WTC11 (cell line): Measurements from ENCODE around the gene TNRC6C. TPM values are rescaled to one million over a fixed set of nuclear protein-coding genes. Genes with fewer than 3 reads are reported as not detected.

Source experiments
- ATAC-seq: fragments of 200-7000 bp; cut with Tn5 transposase; 2 replicates; pipeline ENCODE4 v1.10.0; 2021; ENCODE audit warnings: mild to moderate bottlenecking, moderate library complexity
- CTCF ChIA-PET: fragments of 300-600 bp; sonication (Branson Sonifier 250); formaldehyde crosslinking; loops from one replicate; lab custom pipeline; 2021; ENCODE audit warnings: antibody characterized with exemption; lab: Charles Lee
- POLR2A ChIA-PET: fragments of 350-600 bp; sonication (Branson Sonifier 250); formaldehyde crosslinking; loops from one replicate; lab custom pipeline; 2021; ENCODE audit warnings: antibody characterized with exemption; lab: Charles Lee
- DNase-seq: peaks from one replicate; pipeline ENCODE4 v3.0.0; 2021; ENCODE audit warnings: low spot score
- H3K27ac Mint-ChIP-seq: 2 replicates; pipeline ENCODE4 v1.8.0; 2021; ENCODE audit warnings: mixed read lengths
- H3K27me3 Mint-ChIP-seq: 2 replicates; pipeline ENCODE4 v1.8.0; 2021; ENCODE audit warnings: low read depth, mild to moderate bottlenecking, moderate library complexity, mixed read lengths
- H3K36me3 Mint-ChIP-seq: 2 replicates; pipeline ENCODE4 v1.8.0; 2021; ENCODE audit warnings: mixed read lengths
- H3K4me1 Mint-ChIP-seq: 2 replicates; pipeline ENCODE4 v1.8.0; 2022; ENCODE audit warnings: mixed read lengths
- H3K4me3 Mint-ChIP-seq: 2 replicates; pipeline ENCODE4 v1.8.0; 2021; ENCODE audit warnings: mild to moderate bottlenecking, moderate library complexity, mixed read lengths
- H3K9me3 Mint-ChIP-seq: 2 replicates; pipeline ENCODE4 v1.8.0; 2021; ENCODE audit warnings: mixed read lengths
- ATF1 ChIP-seq: sonication (generic); formaldehyde crosslinking; IDR thresholded peaks from 2 replicates; pipeline ENCODE4 v1.8.1; 2023; ENCODE audit warnings: mild to moderate bottlenecking, moderate library complexity, missing genetic modification reagents
- ATF3 ChIP-seq: sonication (generic); formaldehyde crosslinking; conservative IDR thresholded peaks from 2 replicates; pipeline ENCODE4 v1.8.1; 2022; ENCODE audit warnings: mild to moderate bottlenecking, missing genetic modification reagents
- E2F5 ChIP-seq: sonication (generic); formaldehyde crosslinking; IDR thresholded peaks from 2 replicates; pipeline ENCODE4 v1.8.1; 2022; ENCODE audit warnings: mild to moderate bottlenecking, moderate library complexity, missing genetic modification reagents
- EMX1 ChIP-seq: fragments of 250-450 bp; sonication (Bioruptor Pico); IDR thresholded peaks from 2 replicates; pipeline ENCODE4 v1.8.0; 2021; ENCODE audit warnings: mild to moderate bottlenecking
- ERG ChIP-seq: fragments of 250-450 bp; sonication (Bioruptor Pico); IDR thresholded peaks from 2 replicates; pipeline ENCODE4 v1.8.0; 2021; ENCODE audit warnings: mild to moderate bottlenecking
- GABPB1 ChIP-seq: sonication (generic); formaldehyde crosslinking; IDR thresholded peaks from 2 replicates; pipeline ENCODE4 v1.8.1; 2023; ENCODE audit warnings: mild to moderate bottlenecking, missing genetic modification reagents
- GTF2I ChIP-seq: fragments of 250-450 bp; sonication (Bioruptor Pico); conservative IDR thresholded peaks from 2 replicates; pipeline ENCODE4 v1.4.0; 2021; ENCODE audit warnings: mild to moderate bottlenecking
- NFE2L1 ChIP-seq: sonication (generic); formaldehyde crosslinking; IDR thresholded peaks from 2 replicates; pipeline ENCODE4 v1.8.1; 2023; ENCODE audit warnings: missing genetic modification reagents
- PRDM15 ChIP-seq: sonication (generic); formaldehyde crosslinking; IDR thresholded peaks from 2 replicates; pipeline ENCODE4 v1.8.0; 2022; ENCODE audit warnings: missing genetic modification reagents
- PREB ChIP-seq: sonication (generic); formaldehyde crosslinking; IDR thresholded peaks from 2 replicates; pipeline ENCODE4 v1.8.1; 2022; ENCODE audit warnings: mild to moderate bottlenecking, missing genetic modification reagents, moderate library complexity, borderline replicate concordance
- RORB ChIP-seq: fragments of 250-450 bp; sonication (Bioruptor Pico); IDR thresholded peaks from 2 replicates; pipeline ENCODE4 v1.9.0; 2021; ENCODE audit warnings: mild to moderate bottlenecking
- ZBTB21 ChIP-seq: sonication (generic); formaldehyde crosslinking; IDR thresholded peaks from 2 replicates; pipeline ENCODE4 v1.8.1; 2023; ENCODE audit warnings: mild to moderate bottlenecking, missing genetic modification reagents, borderline replicate concordance
- ZNF425 ChIP-seq: fragments of 250-450 bp; sonication (Bioruptor Pico); conservative IDR thresholded peaks from 2 replicates; pipeline ENCODE4 v1.9.0; 2021; ENCODE audit warnings: mild to moderate bottlenecking
- ZSCAN18 ChIP-seq: fragments of 250-450 bp; sonication (Bioruptor Pico); IDR thresholded peaks from 2 replicates; pipeline ENCODE4 v2.1.2; 2022; ENCODE audit warnings: mild to moderate bottlenecking, moderate library complexity
- total RNA-seq: library from RNA; stranded (reverse); gene quantifications from 3 replicates; pipeline ENCODE4 v1.2.3, GENCODE V29; 2021

Gene TNRC6C
- total RNA-seq, 1 experiment from 2014 or later = 52.3 TPM

- TF ChIP-seq EMX1 = no peak
- no peak for TF ChIP-seq ERG
- no peak for TF ChIP-seq ZNF425 (CRISPR knock-in tag)
These were observed 136.5 kb downstream of the TNRC6C start (continued) for GRCh38 chr17:78095035-78095434.

- H3K27me3 Mint-ChIP-seq = no peaks in the 10 kb centered on the region; the same call in 1 of the 2 replicates
- ATAC-seq = no peak
- no peak for DNase-seq
- H3K4me1 Mint-ChIP-seq = no peaks in the 10 kb centered on the region
- no peak for TF ChIP-seq ATF3 (CRISPR knock-in tag)
- no peak for TF ChIP-seq GABPB1 (CRISPR knock-in tag)
- no peak for TF ChIP-seq ZSCAN18 (CRISPR knock-in tag)
- TF ChIP-seq GTF2I (CRISPR knock-in tag) = no peak
- no peak for TF ChIP-seq PREB (CRISPR knock-in tag)
- no peak for TF ChIP-seq PRDM15 (CRISPR knock-in tag)
- no peak for TF ChIP-seq RORB
- TF ChIP-seq NFE2L1 (CRISPR knock-in tag) = no peak
- no peak for TF ChIP-seq ZBTB21
- TF ChIP-seq ATF1 (CRISPR knock-in tag) = no peak
- no peak for TF ChIP-seq E2F5 (CRISPR knock-in tag)
- peaks cover 92% of the 10 kb centered on the region for H3K36me3 Mint-ChIP-seq
- H3K4me3 Mint-ChIP-seq = no peak overlapping the region
- peaks cover 24% of the 10 kb centered on the region for H3K9me3 Mint-ChIP-seq
- CTCF ChIA-PET = interaction anchor here (1.3 to 2.3 kb wide), 3 partner anchors 11 to 77 kb away, joined by 3 to 10 read pairs (median 9); no protein-coding TSS in a partner anchor
- POLR2A ChIA-PET = no interaction called here
- H3K27ac Mint-ChIP-seq = no peak overlapping the region
These were observed 137.6 kb downstream of the TNRC6C start for GRCh38 chr17:78096093-78096492.
